HG02973 (cell line): ENCODE measurements around the gene PXDN.

ENCODE experiments used
- ATAC-seq: cut with Tn5 transposase; IDR thresholded peaks from one replicate; pipeline ENCODE4 v1.9.1; 2021; ENCODE audit warnings: moderate library complexity; ENCODE audit not compliant: unreplicated experiment

PXDN gene

GRCh38 chr2:1618974-1619373 is 125.3 kb downstream of the PXDN start:
- no peak for ATAC-seq

GRCh38 chr2:1618191-1618961 is 125.9 kb downstream of the PXDN start:
- no peak for ATAC-seq

- no peak for ATAC-seq
These were observed 126.8 kb downstream of the PXDN start for GRCh38 chr2:1617425-1618021.

GRCh38 chr2:1614564-1614963 is 129.8 kb downstream of the PXDN start:
- ATAC-seq: no peak

GRCh38 chr2:1613731-1614354 is 130.5 kb downstream of the PXDN start:
- no peak for ATAC-seq

- ATAC-seq: no peak
These were observed 131.3 kb downstream of the PXDN start for GRCh38 chr2:1613078-1613445.

- ATAC-seq: no peak
These were observed 131.8 kb downstream of the PXDN start for GRCh38 chr2:1612391-1613077.

GRCh38 chr2:1611886-1612285 is 132.4 kb downstream of the PXDN start:
- no peak for ATAC-seq

GRCh38 chr2:1610096-1610485 is 134.2 kb downstream of the PXDN start:
- no peak for ATAC-seq

- ATAC-seq: no peak
These were observed 134.7 kb downstream of the PXDN start for GRCh38 chr2:1609485-1610095.

GRCh38 chr2:1609040-1609439 is 135.3 kb downstream of the PXDN start:
- ATAC-seq: no peak

- ATAC-seq: no peak
These were observed 136.2 kb downstream of the PXDN start for GRCh38 chr2:1607971-1608688.

- ATAC-seq: no peak
These were observed 136.9 kb downstream of the PXDN start for GRCh38 chr2:1607236-1607920.

- no peak for ATAC-seq
These were observed 137.7 kb downstream of the PXDN start for GRCh38 chr2:1606421-1607235.

GRCh38 chr2:1606046-1606400 is 138.3 kb downstream of the PXDN start:
- no peak for ATAC-seq

GRCh38 chr2:1605102-1606045 is 138.9 kb downstream of the PXDN start:
- no peak for ATAC-seq

GRCh38 chr2:1603521-1603920 is 140.8 kb downstream of the PXDN start:
- ATAC-seq: no peak

- no peak for ATAC-seq
These were observed 141.3 kb downstream of the PXDN start for GRCh38 chr2:1603059-1603458.
